ENCODE data around the gene MCF2L. TPM values are rescaled to one million over a fixed set of nuclear protein-coding genes. Genes with fewer than 3 reads are reported as not detected.
A peak's percentile ranks its signal among the peaks of the same experiment; 100 is the strongest.

MCF2L gene
- total RNA-seq, 1 donor from 2014 or later: 49.5 TPM

GRCh38 chr13:112975401-112975939 lies 6.5 kb downstream of the MCF2L start:
- intact Hi-C loops (cut with micrococcal nuclease): no loop called here
- DNase-seq: no peak
- no peak for ATAC-seq

- intact Hi-C loops (cut with micrococcal nuclease): no loop called here
- ATAC-seq (no peak), DNase-seq (no peak)
These were observed 7.5 kb downstream of the MCF2L start for GRCh38 chr13:112976526-112976925.

- no peak for DNase-seq
- intact Hi-C loops (cut with micrococcal nuclease): no loop called here
- ATAC-seq: no peak
These were observed 8.1 kb downstream of the MCF2L start for GRCh38 chr13:112977091-112977490.

GRCh38 chr13:112977525-112977924 lies 8.5 kb downstream of the MCF2L start:
- DNase-seq (no peak), ATAC-seq (no peak)
- intact Hi-C loops (cut with micrococcal nuclease): no loop called here

- intact Hi-C loops (cut with micrococcal nuclease): no loop called here
- ATAC-seq (peak; percentile 62), DNase-seq (peak; percentile 66)
These were observed 9.8 kb downstream of the MCF2L start for GRCh38 chr13:112978561-112979405.

GRCh38 chr13:112979406-112979902 lies 10.4 kb downstream of the MCF2L start:
- ATAC-seq (no peak), DNase-seq (no peak)
- intact Hi-C loops (cut with micrococcal nuclease): no loop called here

- intact Hi-C loops (cut with micrococcal nuclease): no loop called here
- ATAC-seq (no peak), DNase-seq (no peak)
These were observed 11.4 kb downstream of the MCF2L start for GRCh38 chr13:112980434-112980833.

GRCh38 chr13:112981451-112981850 lies 12.4 kb downstream of the MCF2L start:
- no peak for ATAC-seq
- intact Hi-C loops (cut with micrococcal nuclease): no loop called here
- no peak for DNase-seq

- DNase-seq (peak; percentile 29), ATAC-seq (no peak)
- intact Hi-C loops (cut with micrococcal nuclease): no loop called here
These were observed 13.4 kb downstream of the MCF2L start for GRCh38 chr13:112982281-112983041.

GRCh38 chr13:112983042-112983305 lies 14.0 kb downstream of the MCF2L start:
- intact Hi-C loops (cut with micrococcal nuclease): no loop called here
- DNase-seq: no peak
- no peak for ATAC-seq

GRCh38 chr13:112983428-112984196 lies 14.6 kb downstream of the MCF2L start:
- DNase-seq: peak; percentile 71
- ATAC-seq: peak; percentile 81
- intact Hi-C loops (cut with micrococcal nuclease): no loop called here

GRCh38 chr13:112984501-112984900 lies 15.5 kb downstream of the MCF2L start:
- intact Hi-C loops (cut with micrococcal nuclease): no loop called here
- ATAC-seq (no peak), DNase-seq (no peak)

- ATAC-seq (no peak), DNase-seq (no peak)
- intact Hi-C loops (cut with micrococcal nuclease): no loop called here
These were observed 16.2 kb downstream of the MCF2L start for GRCh38 chr13:112984954-112985802.

GRCh38 chr13:112985803-112986408 lies 16.9 kb downstream of the MCF2L start:
- no peak for ATAC-seq
- no peak for DNase-seq

GRCh38 chr13:112986470-112986869 lies 17.5 kb downstream of the MCF2L start:
- intact Hi-C loops (cut with micrococcal nuclease): no loop called here
- no peak for ATAC-seq
- no peak for DNase-seq

More at GRCh38 chr13:112985803-112986408, 16.9 kb downstream of the MCF2L start:
- intact Hi-C loops (cut with micrococcal nuclease): no loop called here

GRCh38 chr13:112986946-112987681 lies 18.1 kb downstream of the MCF2L start:
- no peak for DNase-seq
- intact Hi-C loops (cut with micrococcal nuclease): no loop called here
- ATAC-seq: no peak

- no peak for DNase-seq
- intact Hi-C loops (cut with micrococcal nuclease): no loop called here
- ATAC-seq: no peak
These were observed 18.6 kb downstream of the MCF2L start for GRCh38 chr13:112987682-112988024.

- no peak for DNase-seq
- intact Hi-C loops (cut with micrococcal nuclease): no loop called here
- ATAC-seq: peak; percentile 68
These were observed 21.8 kb downstream of the MCF2L start for GRCh38 chr13:112990783-112991182.
